Nephron (organoid): ENCODE measurements around the gene DHX35.

Experiments used
- H3K27ac Mint-ChIP-seq, 3 experiments: 2 replicates each; pipeline ENCODE4 v1.8.0; 2020; ENCODE audit warnings: mixed read lengths in 3 of 3, mild to moderate bottlenecking in 2 of 3, moderate library complexity in 1 of 3
- H3K27me3 Mint-ChIP-seq: 2 replicates; pipeline ENCODE4 v1.8.0; 2021; ENCODE audit warnings: low read depth, mild to moderate bottlenecking, moderate library complexity, mixed read lengths
- H3K36me3 Mint-ChIP-seq: 2 replicates; pipeline ENCODE4 v1.8.0; 2020; ENCODE audit warnings: low read depth, mixed read lengths
- H3K4me1 Mint-ChIP-seq: 2 replicates; pipeline ENCODE4 v1.8.0; 2020; ENCODE audit warnings: mixed read lengths
- H3K4me3 Mint-ChIP-seq, 3 experiments: 2 replicates each; pipeline ENCODE4 v1.8.0; 2020; ENCODE audit warnings: mild to moderate bottlenecking in 3 of 3, mixed read lengths in 3 of 3, moderate library complexity in 2 of 3
- H3K9me3 Mint-ChIP-seq: 2 replicates; pipeline ENCODE4 v1.8.0; 2020; ENCODE audit warnings: mixed read lengths
- CTCF ChIP-seq, 3 experiments: fragments of 200-600 bp; sonication (generic); IDR thresholded peaks; one replicate each; pipeline ENCODE4 v1.5.0; 2021; ENCODE audit warnings: antibody characterized with exemption in 3 of 3; ENCODE audit not compliant: unreplicated experiment in 3 of 3

DHX35 gene

GRCh38 chr20:38930242-38930569 is 31.9 kb upstream of the DHX35 start:
- Mint-ChIP-seq H3K27me3 (peaks cover 4% of the 10 kb centered on the region), H3K4me3 (peak overlapping the region in 2 of 3 experiments; percentile 36 to 57), H3K4me1 (peaks cover 22% of the 10 kb centered on the region), H3K9me3 (no peaks in the 10 kb centered on the region), H3K27ac (no peak overlapping the region), H3K36me3 (no peaks in the 10 kb centered on the region)
- no peak for TF ChIP-seq CTCF (IDR thresholded peaks at IDR 0.05; ENCODE audit: unreplicated experiment in 3 of 3)

GRCh38 chr20:38931984-38932383 is 30.2 kb upstream of the DHX35 start:
- Mint-ChIP-seq H3K9me3 (no peaks in the 10 kb centered on the region), H3K4me1 (peaks cover 21% of the 10 kb centered on the region), H3K36me3 (no peaks in the 10 kb centered on the region), H3K27ac (no peak overlapping the region), H3K27me3 (peaks cover 4% of the 10 kb centered on the region), H3K4me3 (no peak overlapping the region)
- no peak for TF ChIP-seq CTCF (IDR thresholded peaks at IDR 0.05; ENCODE audit: unreplicated experiment in 3 of 3)

- peaks cover 4% of the 10 kb centered on the region for H3K27me3 Mint-ChIP-seq
- H3K9me3 Mint-ChIP-seq = no peaks in the 10 kb centered on the region
- no peak overlapping the region for H3K27ac Mint-ChIP-seq
- no peak overlapping the region for H3K4me3 Mint-ChIP-seq
- no peaks in the 10 kb centered on the region for H3K36me3 Mint-ChIP-seq
- TF ChIP-seq CTCF (IDR thresholded peaks at IDR 0.05; ENCODE audit: unreplicated experiment in 3 of 3) = no peak
- H3K4me1 Mint-ChIP-seq = peaks cover 18% of the 10 kb centered on the region
These were observed 29.6 kb upstream of the DHX35 start for GRCh38 chr20:38932457-38933120.

- H3K4me1 Mint-ChIP-seq = peaks cover 4% of the 10 kb centered on the region
These were observed 27.6 kb upstream of the DHX35 start for GRCh38 chr20:38934530-38934929.

GRCh38 chr20:38935285-38935684 is 26.9 kb upstream of the DHX35 start:
- Mint-ChIP-seq H3K9me3 (no peaks in the 10 kb centered on the region), H3K4me1 (no peaks in the 10 kb centered on the region), H3K36me3 (peaks cover 10% of the 10 kb centered on the region), H3K27ac (no peak overlapping the region), H3K27me3 (no peaks in the 10 kb centered on the region), H3K4me3 (no peak overlapping the region)
- no peak for TF ChIP-seq CTCF (IDR thresholded peaks at IDR 0.05; ENCODE audit: unreplicated experiment in 3 of 3)

More at GRCh38 chr20:38934530-38934929, 27.6 kb upstream of the DHX35 start:
- H3K27ac Mint-ChIP-seq = no peak overlapping the region
- H3K4me3 Mint-ChIP-seq = no peak overlapping the region
- no peaks in the 10 kb centered on the region for H3K27me3 Mint-ChIP-seq
- TF ChIP-seq CTCF (IDR thresholded peaks at IDR 0.05; ENCODE audit: unreplicated experiment in 3 of 3) = no peak
- H3K9me3 Mint-ChIP-seq = no peaks in the 10 kb centered on the region
- peaks cover 5% of the 10 kb centered on the region for H3K36me3 Mint-ChIP-seq

- H3K27me3 Mint-ChIP-seq = no peaks in the 10 kb centered on the region
- H3K9me3 Mint-ChIP-seq = no peaks in the 10 kb centered on the region
- H3K4me3 Mint-ChIP-seq = no peak overlapping the region
- TF ChIP-seq CTCF (IDR thresholded peaks at IDR 0.05; ENCODE audit: unreplicated experiment in 3 of 3) = no peak
- H3K4me1 Mint-ChIP-seq = no peaks in the 10 kb centered on the region
- peaks cover 10% of the 10 kb centered on the region for H3K36me3 Mint-ChIP-seq
- no peak overlapping the region for H3K27ac Mint-ChIP-seq
These were observed 26.2 kb upstream of the DHX35 start for GRCh38 chr20:38935967-38936407.
